OCI-LY7 (cell line): ENCODE data around the gene KIF11. TPM values are rescaled to one million over a fixed set of nuclear protein-coding genes. Genes with fewer than 3 reads are reported as not detected.

Source experiments
- BruUV-seq: library from RNA; stranded (reverse); fragments of 400-500 nt; replicated peaks from 2 replicates; lab custom pipeline; 2021; lab: Mats Ljungman, UMichigan
- CTCF ChIA-PET: fragments of 300-600 bp; sonication (Branson Sonifier 250); formaldehyde crosslinking; loops from one replicate; lab custom pipeline; 2022; ENCODE audit warnings: antibody characterized with exemption; ENCODE audit not compliant: unreplicated experiment; lab: Charles Lee
- POLR2A ChIA-PET: fragments of 300-600 bp; sonication (Branson Sonifier 250); formaldehyde crosslinking; loops from one replicate; lab custom pipeline; 2022; ENCODE audit warnings: antibody characterized with exemption; lab: Charles Lee
- DNase-seq: peaks from one replicate; pipeline ENCODE4 v3.0.0-alpha.2; 2015; ENCODE audit warnings: low spot score
- H2AFZ ChIP-seq: fragments of 200-600 bp; sonication (generic), shearing (Covaris generic); 2 replicates; pipeline ENCODE4 v1.6.1; 2014; ENCODE audit warnings: mild to moderate bottlenecking, antibody characterized with exemption, low read length, moderate library complexity
- H3K27ac ChIP-seq: fragments of 200-600 bp; sonication (generic); 2 replicates; pipeline ENCODE4 v1.5.1; 2014; ENCODE audit warnings: mixed run types, low read depth, mild to moderate bottlenecking, moderate library complexity, low read length, inconsistent platforms; ENCODE audit not compliant: poor library complexity, severe bottlenecking
- H3K36me3 ChIP-seq: fragments of 200-600 bp; sonication (generic); 2 replicates; pipeline ENCODE4 v1.6.1; 2014; ENCODE audit warnings: mild to moderate bottlenecking, antibody characterized with exemption, low read length, moderate library complexity, mixed read lengths; ENCODE audit not compliant: insufficient read depth
- H3K4me1 ChIP-seq: fragments of 200-600 bp; sonication (generic); 2 replicates; pipeline ENCODE4 v1.5.1; 2014; ENCODE audit warnings: mild to moderate bottlenecking, low read length; ENCODE audit not compliant: insufficient read depth, poor library complexity, severe bottlenecking
- H3K4me2 ChIP-seq: fragments of 200-600 bp; sonication (generic); 2 replicates; pipeline ENCODE4 v1.6.1; 2014; ENCODE audit warnings: mild to moderate bottlenecking, low read length
- H3K4me3 ChIP-seq: fragments of 200-600 bp; sonication (generic); 2 replicates; pipeline ENCODE4 v1.5.1; 2014; ENCODE audit warnings: mild to moderate bottlenecking, low read depth, low read length; ENCODE audit not compliant: poor library complexity, severe bottlenecking
- H3K79me2 ChIP-seq: fragments of 200-600 bp; sonication (generic); 2 replicates; pipeline ENCODE4 v1.6.1; 2016; ENCODE audit warnings: low read depth, mild to moderate bottlenecking, low read length, moderate library complexity, mixed read lengths; ENCODE audit not compliant: insufficient read depth
- H3K9me2 ChIP-seq: fragments of 200-600 bp; sonication (generic); 2 replicates; pipeline ENCODE4 v1.6.1; 2016; ENCODE audit warnings: mild to moderate bottlenecking, low read length, mixed read lengths; ENCODE audit not compliant: insufficient read depth
- H3K9me3 ChIP-seq: fragments of 200-600 bp; sonication (generic); 2 replicates; pipeline ENCODE4 v1.6.1; 2014; ENCODE audit warnings: mild to moderate bottlenecking, mixed run types, low read length, mixed read lengths
- H4K20me1 ChIP-seq: fragments of 200-600 bp; sonication (generic); 2 replicates; pipeline ENCODE4 v1.6.1; 2014; ENCODE audit warnings: mild to moderate bottlenecking, antibody characterized with exemption, low read length, moderate library complexity, mixed read lengths; ENCODE audit not compliant: insufficient read depth
- EZH2phosphoT487 ChIP-seq: fragments of 200-600 bp; sonication (generic); IDR thresholded peaks from 2 replicates; pipeline ENCODE4 v1.6.1; 2018; ENCODE audit warnings: low read depth, borderline replicate concordance, mild to moderate bottlenecking, mixed run types, antibody characterized with exemption, low read length, moderate library complexity, mixed read lengths
- intact Hi-C: fragments of 100-400 bp; cut with micrococcal nuclease; formaldehyde crosslinking; loops from one replicate; pipeline ENCODE4 v1.10.0; 2022; ENCODE audit not compliant: unreplicated experiment
- total RNA-seq, 2 experiments: library from RNA; depleted of rRNA in 1 of 2; stranded (reverse); fragments of >200 nt in 1 of 2; shearing (Covaris generic) in 1 of 2; gene quantifications; 2 replicates each; pipeline ENCODE4 v1.2.3, GENCODE V29; 2014 to 2022
- TF ChIP-seq, protein P1 (sequence below): fragments of 200-600 bp; sonication (generic); conservative IDR thresholded peaks from 2 replicates; pipeline ENCODE4 v1.5.1; 2014; ENCODE audit warnings: mild to moderate bottlenecking, antibody characterized with exemption, low read length, moderate library complexity, mixed read lengths

Gene KIF11
- total RNA-seq, 2 experiments from 2014 or later: 71.8 to 103 TPM

DNA sequence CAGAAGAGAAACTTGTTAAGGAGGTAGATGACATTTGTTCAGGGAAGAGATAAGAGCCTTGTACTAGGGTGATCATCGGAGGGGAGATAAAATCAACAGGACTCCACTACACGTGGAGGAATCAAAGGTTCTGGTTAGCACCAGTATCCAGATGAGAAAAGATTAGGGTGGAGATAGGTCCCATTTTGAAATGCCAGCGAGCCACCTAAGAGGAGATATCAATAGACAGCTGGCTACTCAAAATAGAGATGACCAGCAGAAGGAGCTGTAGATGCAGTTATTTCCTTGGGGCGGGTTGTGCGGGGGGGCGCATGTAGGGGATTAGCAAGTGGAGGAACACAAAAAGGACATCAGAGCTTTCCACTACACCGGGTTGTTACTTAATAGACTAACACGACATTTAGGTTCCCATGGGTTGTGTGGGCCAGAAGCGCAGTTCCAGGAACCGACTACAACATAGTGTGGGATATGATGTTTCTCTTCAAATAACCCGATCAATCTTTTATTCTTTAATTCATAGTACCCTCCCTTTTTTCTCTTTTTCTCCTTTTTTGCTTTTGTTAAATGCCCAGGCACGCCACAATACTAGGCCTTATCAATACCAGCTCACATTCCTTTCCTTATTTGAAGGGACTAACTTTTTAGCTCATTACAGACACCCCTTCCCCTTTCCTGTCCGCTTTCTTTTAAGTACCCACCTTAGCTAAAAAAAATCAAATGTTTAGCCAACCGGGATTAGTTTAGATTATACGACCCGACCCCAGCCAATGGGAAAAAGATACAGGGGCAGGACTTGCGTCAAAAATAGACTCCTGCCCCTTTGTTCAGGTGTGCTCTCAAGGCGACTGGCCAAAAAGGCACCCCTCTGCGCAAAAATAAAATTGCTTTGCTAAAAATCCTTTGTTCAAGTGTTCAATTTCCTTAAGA is 2.0 kb upstream of the KIF11 start:
- H3K36me3 ChIP-seq: peaks cover 21% of the 10 kb centered on the region; the same call in 1 of the 2 replicates
- peak; percentile 75 for DNase-seq
- H2AFZ ChIP-seq: peak overlapping the region; percentile 93; the same call in 1 of the 2 replicates
- peaks cover 29% of the 10 kb centered on the region for H3K79me2 ChIP-seq
- intact Hi-C loops: loop anchor here (1.0 to 2.0 kb wide), 4 partner anchors 16 to 289 kb away; partner anchors contain the start of gene IDE
- H3K9me3 ChIP-seq: no peaks in the 10 kb centered on the region
- peak overlapping the region; percentile 91 for H3K4me2 ChIP-seq
- ChIA-PET POLR2A (interaction anchor here (0.6 to 3.5 kb wide), 16 partner anchors 9 to 288 kb away, joined by 3 to 32 read pairs (median 4); partner anchors contain the start of genes EXOC6 and IDE), CTCF (interaction anchor here (0.6 to 1.3 kb wide), 5 partner anchors 10 to 734 kb away, joined by 3 to 7 read pairs (median 4); no protein-coding TSS in a partner anchor)
- no peak for TF ChIP-seq EZH2phosphoT487
- TF ChIP-seq, protein P1, sequence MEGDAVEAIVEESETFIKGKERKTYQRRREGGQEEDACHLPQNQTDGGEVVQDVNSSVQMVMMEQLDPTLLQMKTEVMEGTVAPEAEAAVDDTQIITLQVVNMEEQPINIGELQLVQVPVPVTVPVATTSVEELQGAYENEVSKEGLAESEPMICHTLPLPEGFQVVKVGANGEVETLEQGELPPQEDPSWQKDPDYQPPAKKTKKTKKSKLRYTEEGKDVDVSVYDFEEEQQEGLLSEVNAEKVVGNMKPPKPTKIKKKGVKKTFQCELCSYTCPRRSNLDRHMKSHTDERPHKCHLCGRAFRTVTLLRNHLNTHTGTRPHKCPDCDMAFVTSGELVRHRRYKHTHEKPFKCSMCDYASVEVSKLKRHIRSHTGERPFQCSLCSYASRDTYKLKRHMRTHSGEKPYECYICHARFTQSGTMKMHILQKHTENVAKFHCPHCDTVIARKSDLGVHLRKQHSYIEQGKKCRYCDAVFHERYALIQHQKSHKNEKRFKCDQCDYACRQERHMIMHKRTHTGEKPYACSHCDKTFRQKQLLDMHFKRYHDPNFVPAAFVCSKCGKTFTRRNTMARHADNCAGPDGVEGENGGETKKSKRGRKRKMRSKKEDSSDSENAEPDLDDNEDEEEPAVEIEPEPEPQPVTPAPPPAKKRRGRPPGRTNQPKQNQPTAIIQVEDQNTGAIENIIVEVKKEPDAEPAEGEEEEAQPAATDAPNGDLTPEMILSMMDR: peak; percentile 73
- TSS peak; percentile 92 for BruUV-seq
- no peaks in the 10 kb centered on the region for H3K9me2 ChIP-seq
- peak overlapping the region; percentile 96 for H3K4me3 ChIP-seq
- H3K27ac ChIP-seq: peak overlapping the region; percentile 93
- H4K20me1 ChIP-seq: peaks cover 15% of the 10 kb centered on the region; the same call in 1 of the 2 replicates
- peaks cover 21% of the 10 kb centered on the region for H3K4me1 ChIP-seq

DNA sequence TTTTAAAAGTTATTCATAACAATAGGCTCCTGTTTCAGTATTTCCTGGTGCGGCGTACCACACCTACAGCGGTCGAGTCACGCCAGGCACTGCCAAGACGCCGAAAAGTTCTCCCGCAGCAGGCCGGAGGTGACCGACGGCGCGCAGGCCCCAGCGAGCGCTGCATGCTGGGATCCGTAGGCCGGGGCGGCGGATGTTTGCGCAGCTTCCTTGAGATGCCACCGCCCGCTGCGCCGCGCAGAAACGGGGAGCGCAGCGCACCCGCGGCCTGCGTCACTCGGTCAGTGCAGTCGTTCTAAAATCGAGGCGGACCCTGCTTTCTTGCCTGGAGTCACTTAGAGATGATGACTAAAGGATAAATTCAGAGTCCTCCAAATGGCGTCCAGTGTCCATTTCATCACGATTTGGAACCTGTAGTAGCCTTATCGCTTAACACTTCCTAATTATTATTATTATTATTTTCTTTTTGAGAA is 1.3 kb upstream of the KIF11 start:
- peak overlapping the region; percentile 93 for H2AFZ ChIP-seq
- ChIA-PET CTCF (interaction anchor here (1.3 kb wide), 1 partner anchor 51 kb away, joined by 3 read pairs; no protein-coding TSS in a partner anchor), POLR2A (interaction anchor here (0.6 to 3.5 kb wide), 11 partner anchors 8 to 257 kb away, joined by 3 to 32 read pairs (median 4); partner anchors contain the start of genes EXOC6 and IDE)
- peak overlapping the region; percentile 93 for H3K27ac ChIP-seq
- intact Hi-C loops: loop anchor here (1.0 to 2.0 kb wide), 4 partner anchors 17 to 257 kb away; partner anchors contain the start of genes EXOC6 and IDE
- no peaks in the 10 kb centered on the region for H3K9me2 ChIP-seq
- no peaks in the 10 kb centered on the region for H3K9me3 ChIP-seq
- peak overlapping the region; percentile 96 for H3K4me3 ChIP-seq
- H3K36me3 ChIP-seq: peaks cover 28% of the 10 kb centered on the region
- DNase-seq: peak; percentile 95
- H3K4me2 ChIP-seq: peak overlapping the region; percentile 91
- peaks cover 36% of the 10 kb centered on the region for H3K79me2 ChIP-seq
- peaks cover 25% of the 10 kb centered on the region for H3K4me1 ChIP-seq
- BruUV-seq: no TSS peak
- TF ChIP-seq, protein P1: no peak
- no peak for TF ChIP-seq EZH2phosphoT487
- H4K20me1 ChIP-seq: peaks cover 21% of the 10 kb centered on the region; the same call in 1 of the 2 replicates
